ENCODE data around the gene HNRNPAB.

HNRNPAB gene

DNA sequence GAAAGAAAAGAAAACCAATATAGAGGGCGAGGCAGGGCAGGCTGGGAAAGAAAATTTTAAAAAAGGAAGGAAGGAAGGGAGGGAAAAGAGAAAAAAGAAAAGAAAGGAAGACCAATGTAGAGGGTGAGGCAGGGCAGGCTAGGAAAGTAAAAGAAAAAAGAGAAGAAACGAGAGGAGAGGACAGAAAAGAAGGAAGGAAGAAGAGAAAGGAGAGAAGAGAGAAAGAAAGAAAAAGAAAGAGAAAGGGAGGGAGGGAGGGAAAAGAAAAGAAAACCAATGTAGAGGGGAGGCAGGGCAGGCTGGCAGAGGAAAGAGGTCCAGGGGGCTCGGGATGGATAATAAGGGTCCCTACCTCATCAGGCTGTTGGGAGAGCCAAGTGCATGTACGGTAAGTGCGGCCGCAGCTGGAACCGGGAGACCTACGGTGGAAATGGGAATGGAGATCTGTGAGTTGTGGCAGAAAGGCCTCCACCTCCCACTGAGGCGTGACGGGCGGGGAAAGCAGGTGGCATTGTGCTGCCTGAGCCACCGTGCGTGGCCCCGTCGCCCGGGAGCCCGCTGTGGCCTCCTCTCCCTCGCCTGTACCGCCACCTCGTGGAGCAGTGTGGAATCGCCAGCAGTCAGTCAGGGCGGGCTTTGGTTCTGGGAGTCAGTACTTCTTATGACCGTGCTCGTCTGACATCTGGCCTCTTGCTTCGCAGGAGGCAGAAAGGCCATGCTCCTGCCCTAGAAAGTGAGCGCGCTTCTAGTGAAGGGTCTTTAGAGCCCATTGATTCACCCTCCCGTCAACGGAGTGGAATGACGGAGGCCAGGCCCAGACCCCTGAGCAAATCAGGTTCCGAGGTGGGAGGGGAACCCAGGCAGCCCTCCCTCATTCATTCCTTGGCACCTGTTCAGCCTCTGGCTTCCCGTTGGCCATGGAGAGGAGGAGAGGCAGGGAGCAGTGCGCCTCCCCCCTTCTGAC lies 40.3 kb upstream of the HNRNPAB start (continued):
- TF ChIP-seq, protein P1, sequence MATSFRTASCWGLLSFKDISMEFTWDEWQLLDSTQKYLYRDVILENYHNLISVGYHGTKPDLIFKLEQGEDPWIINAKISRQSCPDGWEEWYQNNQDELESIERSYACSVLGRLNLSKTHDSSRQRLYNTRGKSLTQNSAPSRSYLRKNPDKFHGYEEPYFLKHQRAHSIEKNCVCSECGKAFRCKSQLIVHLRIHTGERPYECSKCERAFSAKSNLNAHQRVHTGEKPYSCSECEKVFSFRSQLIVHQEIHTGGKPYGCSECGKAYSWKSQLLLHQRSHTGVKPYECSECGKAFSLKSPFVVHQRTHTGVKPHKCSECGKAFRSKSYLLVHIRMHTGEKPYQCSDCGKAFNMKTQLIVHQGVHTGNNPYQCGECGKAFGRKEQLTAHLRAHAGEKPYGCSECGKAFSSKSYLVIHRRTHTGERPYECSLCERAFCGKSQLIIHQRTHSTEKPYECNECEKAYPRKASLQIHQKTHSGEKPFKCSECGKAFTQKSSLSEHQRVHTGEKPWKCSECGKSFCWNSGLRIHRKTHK (tag by site-specific recombination; IDR thresholded peaks at IDR 0.05): no peak
- 0 out of 2 replicates have a peak, but pooled peaks have one; percentile 40 for TF ChIP-seq ZBTB48 (tag by site-specific recombination; IDR thresholded peaks at IDR 0.05)
- peak; percentile 77; the same call in 1 of the 2 replicates for TF ChIP-seq ZNF660 (tag by site-specific recombination; IDR thresholded peaks at IDR 0.05)
- TF ChIP-seq, protein P2, sequence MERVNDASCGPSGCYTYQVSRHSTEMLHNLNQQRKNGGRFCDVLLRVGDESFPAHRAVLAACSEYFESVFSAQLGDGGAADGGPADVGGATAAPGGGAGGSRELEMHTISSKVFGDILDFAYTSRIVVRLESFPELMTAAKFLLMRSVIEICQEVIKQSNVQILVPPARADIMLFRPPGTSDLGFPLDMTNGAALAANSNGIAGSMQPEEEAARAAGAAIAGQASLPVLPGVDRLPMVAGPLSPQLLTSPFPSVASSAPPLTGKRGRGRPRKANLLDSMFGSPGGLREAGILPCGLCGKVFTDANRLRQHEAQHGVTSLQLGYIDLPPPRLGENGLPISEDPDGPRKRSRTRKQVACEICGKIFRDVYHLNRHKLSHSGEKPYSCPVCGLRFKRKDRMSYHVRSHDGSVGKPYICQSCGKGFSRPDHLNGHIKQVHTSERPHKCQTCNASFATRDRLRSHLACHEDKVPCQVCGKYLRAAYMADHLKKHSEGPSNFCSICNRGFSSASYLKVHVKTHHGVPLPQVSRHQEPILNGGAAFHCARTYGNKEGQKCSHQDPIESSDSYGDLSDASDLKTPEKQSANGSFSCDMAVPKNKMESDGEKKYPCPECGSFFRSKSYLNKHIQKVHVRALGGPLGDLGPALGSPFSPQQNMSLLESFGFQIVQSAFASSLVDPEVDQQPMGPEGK (tag by site-specific recombination; IDR thresholded peaks at IDR 0.05): peak; percentile 72
- TF ChIP-seq ZBTB20 (tag by site-specific recombination; IDR thresholded peaks at IDR 0.05): peak; percentile 70
- peak; percentile 79 for TF ChIP-seq OSR2 (tag by site-specific recombination; IDR thresholded peaks at IDR 0.05)
- TF ChIP-seq ZNF404 (tag by site-specific recombination; IDR thresholded peaks at IDR 0.05): no peak
- TF ChIP-seq ZNF335 (tag by site-specific recombination; conservative IDR thresholded peaks at IDR 0.05): peak; percentile 75

- Histone ChIP-seq H3K27ac (ENCODE audit: extremely low read depth, low read depth, low read length) (no peak overlapping the region), H3K4me1 (ENCODE audit: control insufficient read depth, insufficient read depth, low read length) (no peaks in the 10 kb centered on the region), H3K36me3 (ENCODE audit: control insufficient read depth in 2 of 2, insufficient read depth in 1 of 2, low read length in 2 of 2) (no peaks in the 10 kb centered on the region), H3K9me3 (ENCODE audit: control insufficient read depth, insufficient read depth, low read depth, low read length) (no peaks in the 10 kb centered on the region), H3K4me3 (ENCODE audit: low read depth, low read length) (no peak overlapping the region)
- no peak for TF ChIP-seq TRIM28 (IDR thresholded peaks at IDR 0.05; ENCODE audit: borderline replicate concordance, low read length)
- TF ChIP-seq GLIS1 (tag by site-specific recombination; IDR thresholded peaks at IDR 0.05): no peak
- no peak for TF ChIP-seq KLF10 (tag by site-specific recombination; IDR thresholded peaks at IDR 0.05)
- TF ChIP-seq REST (tag by site-specific recombination; IDR thresholded peaks at IDR 0.05): no peak
- POLR2A ChIA-PET: no interaction called here
- CTCF ChIA-PET: interaction anchor here (0.9 to 1.6 kb wide), 3 partner anchors 90 to 792 kb away, joined by 3 to 11 read pairs (median 4); no protein-coding TSS in a partner anchor
These were observed 38.8 kb upstream of the HNRNPAB start for GRCh38 chr5:178165581-178165980.

DNA sequence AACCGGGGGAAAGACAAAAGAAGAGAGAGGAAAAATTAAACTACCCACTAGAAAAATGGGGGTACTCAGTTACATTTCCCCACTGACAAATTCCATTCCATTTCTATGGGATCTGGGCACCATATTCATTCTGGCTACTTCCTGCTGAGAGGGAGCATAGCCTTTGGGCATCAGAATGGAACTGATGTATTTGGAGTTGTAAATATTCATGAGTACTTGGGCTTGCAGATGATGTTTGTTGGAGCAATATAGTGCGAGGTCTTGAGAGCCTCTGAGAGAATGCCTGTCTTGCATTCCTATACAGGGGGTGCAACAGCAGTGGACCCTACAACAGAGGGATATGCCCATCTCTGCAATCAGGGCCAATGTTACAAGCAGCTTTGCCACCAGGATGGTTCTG lies 33.9 kb upstream of the HNRNPAB start:
- Histone ChIP-seq H3K4me3 (ENCODE audit: low read depth, low read length) (no peak overlapping the region), H3K27ac (ENCODE audit: extremely low read depth, low read depth, low read length) (no peak overlapping the region), H3K9me3 (ENCODE audit: control insufficient read depth, insufficient read depth, low read depth, low read length) (no peaks in the 10 kb centered on the region), H3K36me3 (ENCODE audit: control insufficient read depth in 2 of 2, insufficient read depth in 1 of 2, low read length in 2 of 2) (no peaks in the 10 kb centered on the region), H3K4me1 (ENCODE audit: control insufficient read depth, insufficient read depth, low read length) (no peaks in the 10 kb centered on the region)
- TF ChIP-seq ZNF157 (tag by site-specific recombination; IDR thresholded peaks at IDR 0.05) (no peak), ZNF660 (tag by site-specific recombination; IDR thresholded peaks at IDR 0.05) (no peak), ZNF677 (tag by site-specific recombination; IDR thresholded peaks at IDR 0.05) (no peak), WT1 (tag by site-specific recombination; IDR thresholded peaks at IDR 0.05) (no peak)
- TF ChIP-seq, protein P3, sequence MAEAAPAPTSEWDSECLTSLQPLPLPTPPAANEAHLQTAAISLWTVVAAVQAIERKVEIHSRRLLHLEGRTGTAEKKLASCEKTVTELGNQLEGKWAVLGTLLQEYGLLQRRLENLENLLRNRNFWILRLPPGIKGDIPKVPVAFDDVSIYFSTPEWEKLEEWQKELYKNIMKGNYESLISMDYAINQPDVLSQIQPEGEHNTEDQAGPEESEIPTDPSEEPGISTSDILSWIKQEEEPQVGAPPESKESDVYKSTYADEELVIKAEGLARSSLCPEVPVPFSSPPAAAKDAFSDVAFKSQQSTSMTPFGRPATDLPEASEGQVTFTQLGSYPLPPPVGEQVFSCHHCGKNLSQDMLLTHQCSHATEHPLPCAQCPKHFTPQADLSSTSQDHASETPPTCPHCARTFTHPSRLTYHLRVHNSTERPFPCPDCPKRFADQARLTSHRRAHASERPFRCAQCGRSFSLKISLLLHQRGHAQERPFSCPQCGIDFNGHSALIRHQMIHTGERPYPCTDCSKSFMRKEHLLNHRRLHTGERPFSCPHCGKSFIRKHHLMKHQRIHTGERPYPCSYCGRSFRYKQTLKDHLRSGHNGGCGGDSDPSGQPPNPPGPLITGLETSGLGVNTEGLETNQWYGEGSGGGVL (tag by site-specific recombination; IDR thresholded peaks at IDR 0.05): no peak
- ChIA-PET POLR2A (interaction anchor here (1.2 kb wide), 1 partner anchor 17 kb away, joined by 3 read pairs; the partner anchor contains the start of gene NHP2), CTCF (no interaction called here)

All from HEK293 (cell line).